Osteoblast (primary cell): ENCODE results near the gene ANGPT4. TPM values are rescaled to one million over a fixed set of nuclear protein-coding genes. Genes with fewer than 3 reads are reported as not detected.

Source experiments
- DNase-seq: peaks from one replicate; pipeline ENCODE4 v3.0.0; 2011; ENCODE audit warnings: low spot score, mixed read lengths; ENCODE audit not compliant: insufficient read length; ENCODE audit errors: missing footprints
- H2AFZ ChIP-seq: 2 replicates; pipeline ENCODE4 v1.6.0; 2011; ENCODE audit warnings: mild to moderate bottlenecking, low read length
- H3K27ac ChIP-seq: 2 replicates; pipeline ENCODE4 v1.5.1; 2011; ENCODE audit warnings: mild to moderate bottlenecking, low read depth, low read length, moderate library complexity
- H3K27me3 ChIP-seq: 2 replicates; pipeline ENCODE4 v1.6.0; 2012; ENCODE audit warnings: mild to moderate bottlenecking, control low read depth, inconsistent platforms, low read length, moderate library complexity; ENCODE audit not compliant: insufficient read depth
- H3K36me3 ChIP-seq: 2 replicates; pipeline ENCODE4 v1.5.1; 2011; ENCODE audit warnings: mild to moderate bottlenecking, low read length, control low read depth, moderate library complexity; ENCODE audit not compliant: insufficient read depth
- H3K4me1 ChIP-seq: 2 replicates; pipeline ENCODE4 v1.5.1; 2011; ENCODE audit warnings: mild to moderate bottlenecking, low read length, control low read depth, moderate library complexity; ENCODE audit not compliant: insufficient read depth
- H3K4me2 ChIP-seq: 2 replicates; pipeline ENCODE4 v1.6.0; 2011; ENCODE audit warnings: mild to moderate bottlenecking, low read length; ENCODE audit not compliant: insufficient read depth
- H3K4me3 ChIP-seq: fragments of 200-600 bp; sonication (generic); 3 replicates; pipeline ENCODE4 v1.5.1; 2012; ENCODE audit warnings: mild to moderate bottlenecking, low read length, inconsistent platforms; ENCODE audit not compliant: insufficient read depth
- H3K79me2 ChIP-seq: 2 replicates; pipeline ENCODE4 v1.6.0; 2012; ENCODE audit warnings: mild to moderate bottlenecking, low read length, control low read depth, inconsistent platforms; ENCODE audit not compliant: insufficient read depth
- H3K9me3 ChIP-seq: 2 replicates; pipeline ENCODE4 v1.5.1; 2011; ENCODE audit warnings: low read depth, low read length, control low read depth
- H4K20me1 ChIP-seq: 2 replicates; pipeline ENCODE4 v1.6.0; 2012; ENCODE audit warnings: mild to moderate bottlenecking, low read length, control low read depth; ENCODE audit not compliant: insufficient read depth
- total RNA-seq: library from RNA; depleted of rRNA; stranded (reverse); fragments of >200 nt; gene quantifications from 2 replicates; pipeline ENCODE4 v1.2.3, GENCODE V29; 2012
- TF ChIP-seq, protein P1 (sequence below): IDR thresholded peaks from 2 replicates; pipeline ENCODE4 v1.5.1; 2011; ENCODE audit warnings: mild to moderate bottlenecking, low read depth, low read length, moderate library complexity; ENCODE audit errors: extremely low read depth

The ANGPT4 gene
- total RNA-seq, 1 donor: under 0.01 TPM

DNA sequence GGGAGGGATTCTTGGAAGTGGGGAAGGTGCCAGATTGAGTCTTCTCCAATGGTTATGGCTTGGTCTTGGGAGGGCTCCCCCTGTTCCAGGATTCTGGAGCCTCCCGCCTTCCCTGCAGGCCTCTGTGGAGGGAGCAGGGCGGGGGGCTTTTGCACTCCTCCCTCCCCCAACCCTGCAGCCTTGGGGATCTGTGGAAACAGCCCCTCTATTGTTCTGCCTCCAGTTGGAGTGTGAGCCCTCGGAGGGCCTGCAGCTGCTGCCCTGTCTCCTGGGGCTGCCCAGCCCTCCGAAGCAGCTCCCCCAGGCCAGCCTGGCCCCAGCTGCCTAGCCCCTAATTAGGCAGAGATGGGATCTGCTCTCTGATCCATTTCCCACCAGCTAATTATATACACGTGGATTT is 67.9 kb downstream of the ANGPT4 start:
- peaks cover 25% of the 10 kb centered on the region for H3K79me2 ChIP-seq
- no peaks in the 10 kb centered on the region for H3K36me3 ChIP-seq
- no peak overlapping the region for H3K4me3 ChIP-seq
- no peaks in the 10 kb centered on the region for H3K9me3 ChIP-seq
- H3K4me2 ChIP-seq: no peak overlapping the region
- no peaks in the 10 kb centered on the region for H3K4me1 ChIP-seq
- H2AFZ ChIP-seq: no peak overlapping the region
- TF ChIP-seq, protein P1, sequence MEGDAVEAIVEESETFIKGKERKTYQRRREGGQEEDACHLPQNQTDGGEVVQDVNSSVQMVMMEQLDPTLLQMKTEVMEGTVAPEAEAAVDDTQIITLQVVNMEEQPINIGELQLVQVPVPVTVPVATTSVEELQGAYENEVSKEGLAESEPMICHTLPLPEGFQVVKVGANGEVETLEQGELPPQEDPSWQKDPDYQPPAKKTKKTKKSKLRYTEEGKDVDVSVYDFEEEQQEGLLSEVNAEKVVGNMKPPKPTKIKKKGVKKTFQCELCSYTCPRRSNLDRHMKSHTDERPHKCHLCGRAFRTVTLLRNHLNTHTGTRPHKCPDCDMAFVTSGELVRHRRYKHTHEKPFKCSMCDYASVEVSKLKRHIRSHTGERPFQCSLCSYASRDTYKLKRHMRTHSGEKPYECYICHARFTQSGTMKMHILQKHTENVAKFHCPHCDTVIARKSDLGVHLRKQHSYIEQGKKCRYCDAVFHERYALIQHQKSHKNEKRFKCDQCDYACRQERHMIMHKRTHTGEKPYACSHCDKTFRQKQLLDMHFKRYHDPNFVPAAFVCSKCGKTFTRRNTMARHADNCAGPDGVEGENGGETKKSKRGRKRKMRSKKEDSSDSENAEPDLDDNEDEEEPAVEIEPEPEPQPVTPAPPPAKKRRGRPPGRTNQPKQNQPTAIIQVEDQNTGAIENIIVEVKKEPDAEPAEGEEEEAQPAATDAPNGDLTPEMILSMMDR: no peak
- H4K20me1 ChIP-seq: peaks cover 6% of the 10 kb centered on the region
- H3K27me3 ChIP-seq: no peaks in the 10 kb centered on the region
- DNase-seq: no peak
- no peak overlapping the region for H3K27ac ChIP-seq

DNA sequence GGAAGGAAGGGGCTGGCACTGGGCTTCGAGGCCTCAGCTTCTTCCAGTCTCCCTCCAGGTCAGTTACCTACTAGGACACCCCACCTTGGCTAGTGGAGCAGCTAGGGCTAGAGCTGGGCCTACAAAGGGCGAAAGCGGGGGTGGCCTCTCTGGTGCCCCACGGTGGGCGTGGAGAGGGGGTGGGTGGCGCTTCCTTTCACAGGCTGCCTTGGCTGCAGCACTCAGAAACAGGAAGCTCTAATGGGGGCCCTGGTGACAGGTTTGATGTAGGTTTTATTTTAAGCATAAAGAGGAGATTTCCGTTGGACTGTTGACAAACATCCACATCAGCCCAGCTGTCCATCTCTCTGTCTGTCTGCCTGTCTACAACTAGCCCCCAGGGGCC is 69.2 kb downstream of the ANGPT4 start:
- Histone ChIP-seq H3K79me2 (peaks cover 32% of the 10 kb centered on the region), H2AFZ (no peak overlapping the region), H3K27me3 (no peaks in the 10 kb centered on the region), H3K36me3 (no peaks in the 10 kb centered on the region), H3K9me3 (no peaks in the 10 kb centered on the region), H3K4me1 (no peaks in the 10 kb centered on the region), H4K20me1 (peaks cover 6% of the 10 kb centered on the region), H3K27ac (no peak overlapping the region), H3K4me3 (no peak overlapping the region), H3K4me2 (no peak overlapping the region)
- TF ChIP-seq, protein P1: no peak
- DNase-seq: no peak

DNA sequence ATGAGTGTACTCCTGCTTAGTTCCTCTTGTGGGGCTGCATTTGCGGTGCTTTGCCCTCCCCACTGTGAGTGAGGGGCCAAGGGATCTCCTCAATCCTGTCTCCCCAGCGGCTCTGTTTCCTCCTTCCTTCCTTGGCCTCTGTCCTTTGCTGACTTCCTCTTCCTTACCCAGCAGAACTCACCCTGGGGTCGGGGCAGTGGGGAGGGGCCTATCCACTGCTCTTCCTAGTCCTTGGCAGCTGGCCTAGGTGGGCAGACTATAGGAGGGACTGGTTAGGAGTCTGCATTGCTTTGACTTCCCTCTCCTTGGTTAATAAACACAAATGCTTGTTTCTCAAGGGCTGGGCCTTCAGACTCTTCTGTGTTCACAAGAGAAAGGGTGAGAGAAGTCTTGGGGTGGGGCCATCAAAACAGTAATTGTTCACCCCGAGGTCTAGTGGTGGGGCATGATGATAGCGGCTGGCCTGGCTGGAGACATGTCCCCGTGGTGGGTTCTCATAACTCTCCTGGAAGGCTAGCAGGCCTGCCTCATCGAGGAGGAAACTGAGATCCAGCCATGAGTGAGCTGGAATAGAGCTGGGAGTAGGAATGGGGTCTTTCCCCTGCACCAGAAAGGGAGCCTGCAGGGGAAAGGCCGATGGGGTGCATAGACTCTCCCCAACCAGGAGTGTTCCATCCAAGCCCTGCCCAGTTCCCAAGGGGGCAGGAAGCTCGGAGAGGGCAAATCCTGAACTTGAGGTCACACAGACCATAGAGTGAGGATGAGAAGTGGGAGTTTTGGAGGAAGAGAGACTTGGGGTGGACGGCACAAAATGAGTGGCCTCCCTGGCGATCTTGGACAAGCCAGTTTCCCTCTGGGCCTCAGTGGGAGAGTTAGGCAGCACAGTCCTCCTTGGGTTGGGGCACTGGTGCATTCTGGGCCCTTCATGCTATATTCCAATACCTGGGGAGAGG is 69.9 kb downstream of the ANGPT4 start:
- Histone ChIP-seq H3K79me2 (peaks cover 32% of the 10 kb centered on the region), H4K20me1 (peaks cover 6% of the 10 kb centered on the region), H3K4me1 (no peaks in the 10 kb centered on the region), H2AFZ (no peak overlapping the region), H3K4me2 (no peak overlapping the region), H3K27me3 (no peaks in the 10 kb centered on the region), H3K9me3 (no peaks in the 10 kb centered on the region), H3K27ac (no peak overlapping the region), H3K36me3 (no peaks in the 10 kb centered on the region), H3K4me3 (no peak overlapping the region)
- DNase-seq: peak; percentile 79
- TF ChIP-seq, protein P1: no peak

DNA sequence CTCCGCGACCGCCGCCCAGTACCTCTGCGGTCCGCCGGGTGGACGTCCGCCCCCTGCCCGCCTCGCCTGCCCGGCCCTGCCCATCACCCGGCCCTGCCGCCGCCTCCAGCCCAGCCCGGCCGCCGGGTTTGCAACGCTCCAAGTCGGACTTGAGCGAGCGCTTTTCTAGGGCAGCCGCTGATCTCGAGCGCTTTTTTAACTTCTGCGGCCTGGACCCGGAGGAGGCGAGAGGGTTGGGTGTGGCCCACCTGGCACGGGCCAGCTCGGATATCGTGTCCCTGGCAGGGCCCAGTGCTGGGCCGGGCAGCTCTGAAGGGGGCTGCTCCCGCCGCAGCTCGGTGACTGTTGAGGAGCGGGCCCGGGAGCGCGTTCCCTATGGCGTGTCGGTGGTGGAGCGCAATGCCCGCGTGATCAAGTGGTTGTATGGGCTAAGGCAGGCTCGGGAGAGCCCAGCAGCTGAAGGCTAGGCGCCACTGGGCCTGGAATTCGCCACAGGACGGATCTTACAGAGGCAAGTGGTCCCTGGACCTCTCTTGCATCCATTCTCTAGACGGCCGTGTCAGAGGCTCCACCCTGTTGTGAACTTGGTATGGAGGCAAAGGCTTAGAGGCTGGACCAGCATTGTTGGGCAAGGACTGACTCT is 70.8 kb downstream of the ANGPT4 start:
- H3K4me3 ChIP-seq: no peak overlapping the region
- H3K27ac ChIP-seq: no peak overlapping the region
- no peak overlapping the region for H3K4me2 ChIP-seq
- H4K20me1 ChIP-seq: peaks cover 8% of the 10 kb centered on the region
- no peaks in the 10 kb centered on the region for H3K9me3 ChIP-seq
- no peaks in the 10 kb centered on the region for H3K27me3 ChIP-seq
- no peak for DNase-seq
- no peaks in the 10 kb centered on the region for H3K36me3 ChIP-seq
- TF ChIP-seq, protein P1: no peak
- H3K79me2 ChIP-seq: peaks cover 41% of the 10 kb centered on the region
- no peak overlapping the region for H2AFZ ChIP-seq
- H3K4me1 ChIP-seq: no peaks in the 10 kb centered on the region
